Measurements from ENCODE around the gene TMEM245. TPM values are rescaled to one million over a fixed set of nuclear protein-coding genes. Genes with fewer than 3 reads are reported as not detected.

Gene TMEM245
- total and polyA plus RNA-seq, 2 of the 13 experiments (the other 11 are each of a cell fraction or from before 2014, with no cell fraction given): 53.5 to 55.4 TPM

DNA sequence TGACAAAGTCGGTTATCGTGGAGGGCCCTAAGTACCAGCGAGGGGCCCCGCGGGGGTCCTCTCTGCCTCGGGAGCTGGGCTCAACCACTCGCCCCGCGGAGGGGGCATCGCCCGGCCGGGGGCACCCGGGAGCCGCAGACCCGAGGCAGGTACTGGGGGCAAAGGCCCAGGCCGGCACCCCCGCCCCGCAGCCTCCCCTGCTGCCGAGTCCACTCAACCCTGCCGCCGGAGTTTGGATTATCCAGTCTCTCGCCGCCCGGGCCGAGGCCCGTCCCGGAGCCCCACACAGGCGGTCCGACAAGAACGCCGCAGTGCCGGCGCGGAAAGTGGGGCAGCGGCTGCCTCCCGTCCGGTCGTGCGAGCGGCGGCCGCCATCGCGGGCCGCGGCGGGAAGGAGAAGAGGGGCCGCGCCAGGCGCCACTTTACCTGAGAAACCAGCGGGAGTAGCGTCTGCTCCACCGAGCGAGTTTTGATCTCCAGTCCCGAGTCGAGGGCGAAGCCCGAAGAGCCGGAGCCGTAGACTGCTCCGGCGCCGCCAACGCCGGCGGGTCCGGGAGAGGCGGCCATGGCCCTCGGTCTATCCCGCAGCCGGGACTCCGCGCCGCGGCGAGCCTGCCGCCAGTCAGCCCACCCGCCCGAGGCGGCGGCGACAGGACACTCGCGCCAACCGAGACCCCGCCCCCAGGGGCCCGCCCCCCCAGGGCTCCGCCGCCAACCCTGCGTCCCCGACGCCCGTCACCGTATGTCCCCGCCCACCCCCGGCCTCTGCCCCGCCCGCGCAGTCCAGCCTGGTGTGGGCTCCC is 106.7 kb downstream of the TMEM245 start, which contains the start of gene CTNNAL1 (continued):
- TF ChIP-seq HDAC2 (CRISPR knock-in tag; IDR thresholded peaks at IDR 0.05) (no peak), ZBTB3 (CRISPR knock-in tag; IDR thresholded peaks at IDR 0.05; ENCODE audit: borderline replicate concordance, low read depth) (no peak), SMAD9 (CRISPR knock-in tag; IDR thresholded peaks at IDR 0.05) (no peak), ZNF230 (CRISPR knock-in tag; IDR thresholded peaks at IDR 0.05) (no peak), ZNF790 (CRISPR knock-in tag; IDR thresholded peaks at IDR 0.05; ENCODE audit: borderline replicate concordance) (peak; percentile 77; the same call in 1 of the 2 replicates), ZNF232 (CRISPR knock-in tag; IDR thresholded peaks at IDR 0.05; ENCODE audit: borderline replicate concordance) (peak; percentile 37; the same call in 1 of the 2 replicates), WIZ (CRISPR knock-in tag; IDR thresholded peaks at IDR 0.05) (no peak), ZSCAN5A (CRISPR knock-in tag; IDR thresholded peaks at IDR 0.05; ENCODE audit: borderline replicate concordance) (no peak), ZNF777 (CRISPR knock-in tag; IDR thresholded peaks at IDR 0.05) (no peak; the same call in 1 of the 2 replicates), ZNF317 (CRISPR knock-in tag; IDR thresholded peaks at IDR 0.05) (no peak), MIER3 (CRISPR knock-in tag; IDR thresholded peaks at IDR 0.05; ENCODE audit: borderline replicate concordance) (no peak), ZNF772 (CRISPR knock-in tag; IDR thresholded peaks at IDR 0.05) (no peak; the same call in 1 of the 2 replicates), SSRP1 (CRISPR knock-in tag; IDR thresholded peaks at IDR 0.05) (no peak), ZNF318 (CRISPR knock-in tag; IDR thresholded peaks at IDR 0.05) (no peak), MXI1 (IDR thresholded peaks at IDR 0.05; ENCODE audit: borderline replicate concordance, low read depth, low read length) (no peak; the same call in 2 of the 3 replicates), PHF5A (CRISPR knock-in tag; IDR thresholded peaks at IDR 0.05; ENCODE audit: low read depth, unreplicated experiment) (no peak)
- TF ChIP-seq, protein P1, sequence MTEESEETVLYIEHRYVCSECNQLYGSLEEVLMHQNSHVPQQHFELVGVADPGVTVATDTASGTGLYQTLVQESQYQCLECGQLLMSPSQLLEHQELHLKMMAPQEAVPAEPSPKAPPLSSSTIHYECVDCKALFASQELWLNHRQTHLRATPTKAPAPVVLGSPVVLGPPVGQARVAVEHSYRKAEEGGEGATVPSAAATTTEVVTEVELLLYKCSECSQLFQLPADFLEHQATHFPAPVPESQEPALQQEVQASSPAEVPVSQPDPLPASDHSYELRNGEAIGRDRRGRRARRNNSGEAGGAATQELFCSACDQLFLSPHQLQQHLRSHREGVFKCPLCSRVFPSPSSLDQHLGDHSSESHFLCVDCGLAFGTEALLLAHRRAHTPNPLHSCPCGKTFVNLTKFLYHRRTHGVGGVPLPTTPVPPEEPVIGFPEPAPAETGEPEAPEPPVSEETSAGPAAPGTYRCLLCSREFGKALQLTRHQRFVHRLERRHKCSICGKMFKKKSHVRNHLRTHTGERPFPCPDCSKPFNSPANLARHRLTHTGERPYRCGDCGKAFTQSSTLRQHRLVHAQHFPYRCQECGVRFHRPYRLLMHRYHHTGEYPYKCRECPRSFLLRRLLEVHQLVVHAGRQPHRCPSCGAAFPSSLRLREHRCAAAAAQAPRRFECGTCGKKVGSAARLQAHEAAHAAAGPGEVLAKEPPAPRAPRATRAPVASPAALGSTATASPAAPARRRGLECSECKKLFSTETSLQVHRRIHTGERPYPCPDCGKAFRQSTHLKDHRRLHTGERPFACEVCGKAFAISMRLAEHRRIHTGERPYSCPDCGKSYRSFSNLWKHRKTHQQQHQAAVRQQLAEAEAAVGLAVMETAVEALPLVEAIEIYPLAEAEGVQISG (CRISPR knock-in tag; IDR thresholded peaks at IDR 0.05): 0 out of 2 replicates have a peak, but pooled peaks have one; percentile 49

All from HepG2 (cell line).